GM18858 (cell line): Measurements from ENCODE around the gene ATXN7L3.

Experiments used
- ATAC-seq: cut with Tn5 transposase; IDR thresholded peaks from one replicate; pipeline ENCODE4 v1.9.1; 2021; ENCODE audit not compliant: unreplicated experiment

The ATXN7L3 gene

GRCh38 chr17:44202756-44203155, 3.1 kb upstream of the ATXN7L3 start:
- no peak for ATAC-seq

GRCh38 chr17:44200478-44201155, 933 bp upstream of the ATXN7L3 start:
- no peak for ATAC-seq

GRCh38 chr17:44198721-44199552, 747 bp downstream of the ATXN7L3 start:
- ATAC-seq: no peak

GRCh38 chr17:44197980-44198720, 1.5 kb downstream of the ATXN7L3 start:
- no peak for ATAC-seq

GRCh38 chr17:44197107-44197506, 2.6 kb downstream of the ATXN7L3 start:
- no peak for ATAC-seq

- no peak for ATAC-seq
Observed at GRCh38 chr17:44193326-44194084, 6.2 kb downstream of the ATXN7L3 start.

GRCh38 chr17:44192750-44193149, 6.9 kb downstream of the ATXN7L3 start:
- no peak for ATAC-seq

GRCh38 chr17:44191941-44192496, 7.7 kb downstream of the ATXN7L3 start:
- ATAC-seq: no peak

GRCh38 chr17:44191369-44191768, 8.3 kb downstream of the ATXN7L3 start:
- no peak for ATAC-seq

GRCh38 chr17:44190481-44190880, 9.2 kb downstream of the ATXN7L3 start:
- no peak for ATAC-seq

GRCh38 chr17:44188576-44189403, 10.9 kb downstream of the ATXN7L3 start:
- ATAC-seq: no peak

- peak; percentile 8 for ATAC-seq
Observed at GRCh38 chr17:44187131-44187899, 12.4 kb downstream of the ATXN7L3 start.

- ATAC-seq: peak; percentile 69
Observed at GRCh38 chr17:44186307-44187130, 13.2 kb downstream of the ATXN7L3 start, which contains the start of gene TMUB2. Gene TMUB2 (plus strand): TSS chr17:44186972. CDS start chr17:44187709, 737 bp downstream.

- ATAC-seq: no peak
Observed at GRCh38 chr17:44184212-44184810, 15.4 kb downstream of the ATXN7L3 start.

- no peak for ATAC-seq
Observed at GRCh38 chr17:44183024-44183423, 16.7 kb downstream of the ATXN7L3 start.

- no peak for ATAC-seq
Observed at GRCh38 chr17:44178133-44178532, 21.6 kb downstream of the ATXN7L3 start.

GRCh38 chr17:44177640-44178039, 22.0 kb downstream of the ATXN7L3 start:
- no peak for ATAC-seq
